SKM-1 (cell line): Measurements from ENCODE around the gene IFT27.

ENCODE experiments used
- DNase-seq: peaks from one replicate; lab custom pipeline; 2025; ENCODE audit not compliant: unreplicated experiment; lab: John Stamatoyannopoulos, UW

IFT27 gene

DNA sequence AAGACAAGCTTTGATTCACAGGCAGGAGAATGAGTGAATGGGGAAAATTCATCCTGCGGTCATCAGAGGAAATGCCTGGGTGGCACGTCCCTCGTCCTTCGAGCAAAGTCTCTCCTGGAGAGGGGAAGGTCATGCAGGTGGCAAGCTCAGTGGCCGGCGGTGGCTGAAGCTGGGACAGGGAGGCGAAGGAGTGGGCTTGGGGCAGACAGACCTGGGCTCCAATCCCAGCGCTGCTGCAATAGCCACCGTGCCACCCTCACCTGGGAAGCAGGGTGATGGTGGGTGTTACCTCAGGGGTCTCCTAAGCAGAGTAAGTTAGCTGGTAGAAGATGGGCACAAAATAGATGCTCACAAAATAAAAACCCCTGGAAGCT, 49.9 kb downstream of the IFT27 start:
- no peak for DNase-seq

DNA sequence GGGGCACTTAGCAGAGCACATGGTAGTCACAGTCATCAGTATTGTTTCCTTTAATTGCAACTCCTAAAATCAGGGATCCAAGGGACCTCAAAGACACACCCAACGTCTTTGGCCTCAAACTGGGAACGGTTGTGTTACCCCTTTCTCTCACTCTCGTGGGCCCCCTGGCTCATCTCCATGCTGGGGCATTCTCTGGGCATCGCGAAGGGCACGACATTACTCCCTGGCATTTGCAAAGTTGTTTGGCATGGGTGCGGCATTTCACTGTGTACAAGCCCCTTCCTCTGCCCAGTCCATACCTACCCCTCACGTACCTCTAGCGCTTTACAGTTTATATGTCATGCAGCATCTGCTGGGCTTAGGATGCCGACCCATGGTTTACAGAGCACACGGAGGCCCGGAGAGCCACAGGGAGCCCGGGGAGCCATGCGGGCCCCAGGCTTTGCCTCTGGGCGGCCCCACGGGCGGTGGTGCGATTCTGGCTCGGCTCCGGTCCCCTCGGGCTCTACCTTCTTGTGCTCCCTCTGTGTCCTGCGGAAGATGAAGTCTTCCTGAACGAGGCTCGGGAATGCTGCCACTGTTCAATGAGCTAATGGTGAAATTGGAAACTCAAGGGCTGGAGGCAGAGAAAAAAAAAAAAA, 50.4 kb downstream of the IFT27 start:
- no peak for DNase-seq

DNA sequence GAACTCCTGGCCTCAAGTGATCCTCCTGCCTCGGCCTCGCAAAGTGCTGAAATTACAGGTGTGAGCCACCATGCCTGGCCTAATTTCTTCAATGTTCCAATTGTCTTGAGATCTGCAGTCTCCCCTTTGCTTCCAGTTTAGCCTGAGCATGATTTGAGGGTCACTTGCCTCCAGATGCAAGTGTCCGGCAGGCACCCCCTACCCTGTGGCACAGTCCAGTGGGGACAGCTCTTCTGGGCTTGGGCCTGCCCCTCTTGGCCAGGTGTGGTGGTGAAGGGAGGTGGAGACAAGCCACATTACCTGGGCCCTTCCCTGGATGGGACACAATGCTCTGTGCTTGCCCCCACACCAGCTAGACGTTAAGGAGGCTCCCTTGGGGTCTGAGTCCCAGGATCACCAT, 51.1 kb downstream of the IFT27 start:
- DNase-seq, result no peak

DNA sequence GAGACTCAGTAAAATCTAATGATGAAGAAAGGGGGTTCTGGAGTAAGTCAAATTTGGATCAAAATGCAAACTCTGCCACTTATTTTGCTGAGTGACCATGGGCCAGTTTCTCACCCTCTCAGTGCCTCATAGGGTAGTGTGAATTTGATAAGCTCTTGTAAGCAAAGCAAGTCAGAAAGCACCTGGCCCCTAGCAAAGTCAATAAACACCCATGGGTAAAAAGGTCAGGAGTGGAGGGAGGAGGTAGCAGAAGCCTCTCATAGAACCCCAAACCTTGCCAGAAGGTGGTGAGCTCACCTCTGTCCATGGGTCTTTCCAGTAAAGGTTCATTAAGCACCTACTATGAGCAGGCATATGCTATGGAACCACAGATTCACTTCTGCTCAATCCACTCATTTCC, 53.9 kb downstream of the IFT27 start:
- DNase-seq, result no peak

DNA sequence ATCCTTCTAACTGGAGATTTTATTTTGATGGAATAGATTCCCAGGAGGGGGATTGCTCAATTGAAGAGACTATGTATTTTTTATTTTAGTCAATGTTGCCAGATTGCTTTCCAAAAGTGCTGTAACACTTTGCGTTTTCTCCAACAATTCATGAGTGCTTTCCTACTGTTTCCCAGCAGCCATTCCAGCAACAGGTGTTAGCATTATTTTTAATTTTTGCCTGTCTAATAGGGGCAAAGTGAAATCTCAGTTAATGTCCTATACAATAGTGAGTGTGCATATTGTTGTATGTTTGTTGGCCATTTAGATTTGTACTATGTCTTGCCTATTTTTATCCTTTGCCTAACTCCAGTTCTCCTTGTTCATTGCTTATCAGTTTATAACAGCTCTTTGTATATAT, 60.3 kb downstream of the IFT27 start:
- DNase-seq, result no peak

DNA sequence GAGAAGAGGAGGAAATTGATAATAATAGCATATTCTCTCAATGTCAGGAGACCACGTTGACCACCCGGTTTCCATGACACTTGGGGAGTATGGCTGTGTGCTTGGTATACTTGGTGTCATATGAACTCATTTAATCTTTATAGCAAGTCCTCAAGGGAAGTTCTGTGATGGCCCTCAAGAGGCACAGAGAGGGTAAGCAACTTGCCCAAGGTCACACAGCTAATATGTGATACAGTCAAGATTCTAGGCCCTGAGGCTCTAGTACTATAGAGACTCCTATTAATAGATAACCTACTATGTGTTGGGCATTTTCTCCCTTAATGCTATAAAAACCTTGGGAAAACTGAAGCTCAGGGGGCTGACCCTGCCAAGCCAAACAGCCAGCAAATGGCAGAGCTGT, 61.8 kb downstream of the IFT27 start:
- no peak for DNase-seq

DNA sequence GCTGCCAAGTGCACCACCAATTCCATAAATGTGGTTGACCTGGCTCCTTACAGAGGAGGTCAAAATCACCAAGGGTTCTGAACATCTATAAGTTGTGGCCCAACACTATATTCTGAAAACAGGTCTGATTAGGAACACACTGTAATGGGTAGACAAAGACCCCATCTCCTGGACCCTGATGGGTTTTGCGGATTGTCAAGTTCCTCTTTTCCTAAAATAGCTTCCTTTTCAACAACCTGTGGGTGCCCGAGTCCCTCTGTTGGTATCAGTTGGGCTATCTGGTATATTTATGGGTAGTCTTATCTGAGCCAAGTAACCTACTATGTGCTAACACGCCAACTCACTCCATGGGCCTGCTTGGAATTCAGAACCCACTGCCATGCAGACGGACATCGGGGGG, 62.5 kb downstream of the IFT27 start:
- DNase-seq, result no peak
